AG04450 (cell line): ENCODE results near the gene PCCB. TPM values are rescaled to one million over a fixed set of nuclear protein-coding genes. Genes with fewer than 3 reads are reported as not detected.
A peak's percentile ranks its signal among the peaks of the same experiment; 100 is the strongest.

Source experiments
- CTCF ChIA-PET: fragments of 300-600, 350-600 bp; formaldehyde crosslinking; extraction: SDS; loops from one replicate; lab custom pipeline; 2022; ENCODE audit warnings: antibody characterized with exemption, inconsistent platforms; lab: Charles Lee
- POLR2A ChIA-PET: fragments of 350-600 bp; formaldehyde crosslinking; extraction: SDS; loops from one replicate; lab custom pipeline; 2021; ENCODE audit warnings: antibody characterized with exemption, inconsistent platforms; lab: Yijun Ruan, JAX
- DNase-seq: peaks from one replicate; pipeline ENCODE4 v3.0.0-alpha.2; 2011; ENCODE audit warnings: low read depth, low spot score
- H3K27ac ChIP-seq: one replicate; pipeline ENCODE4 v1.5.1; 2012; ENCODE audit warnings: low read depth, low read length, control low read depth
- H3K27me3 ChIP-seq: one replicate; pipeline ENCODE4 v1.6.0; 2012; ENCODE audit warnings: low read length; ENCODE audit not compliant: control insufficient read depth, insufficient read depth
- H3K4me3 ChIP-seq: 2 replicates; pipeline ENCODE4 v1.5.1; 2011; ENCODE audit warnings: mild to moderate bottlenecking, low read depth, low read length, control low read depth
- H3K9me3 ChIP-seq: 2 replicates; pipeline ENCODE4 v1.5.1; 2012; ENCODE audit warnings: low read length; ENCODE audit not compliant: control insufficient read depth, insufficient read depth
- CTCF ChIP-seq: IDR thresholded peaks from 2 replicates; pipeline ENCODE4 v1.5.1; 2011; ENCODE audit warnings: low read depth, low read length, control low read depth, inconsistent platforms
- polyA plus RNA-seq: library from polyadenylated mRNA; depleted of rRNA; stranded (reverse); fragments of >200 nt; gene quantifications from 2 replicates; pipeline ENCODE4 v1.2.3, GENCODE V29; 2011

Gene PCCB
- polyA plus RNA-seq, 1 experiment = 67.7 TPM

DNA sequence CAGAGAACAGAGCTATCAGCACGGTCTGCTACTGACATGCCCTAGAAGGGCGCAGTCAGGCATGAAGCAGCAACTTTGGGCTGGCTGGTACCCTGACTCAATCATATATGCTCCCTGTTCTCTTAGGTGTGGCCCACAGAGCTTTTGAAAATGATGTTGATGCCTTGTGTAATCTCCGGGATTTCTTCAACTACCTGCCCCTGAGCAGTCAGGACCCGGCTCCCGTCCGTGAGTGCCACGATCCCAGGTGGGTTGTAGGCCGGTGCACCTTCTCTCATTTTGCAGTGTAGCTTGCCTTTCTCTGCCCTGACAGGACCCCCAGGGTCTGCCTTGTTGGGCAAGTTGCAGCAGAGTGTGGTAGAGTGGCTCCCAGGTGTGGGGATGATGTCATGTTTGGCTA, 47.7 kb downstream of the PCCB start:
- no peak for DNase-seq
- no peak for TF ChIP-seq CTCF
- Histone ChIP-seq H3K27ac (no peak overlapping the region), H3K4me3 (no peak overlapping the region), H3K9me3 (no peaks in the 10 kb centered on the region), H3K27me3 (no peaks in the 10 kb centered on the region)
- ChIA-PET CTCF (interaction anchor here (1.4 kb wide), 1 partner anchor 455 kb away, joined by 5 read pairs; the partner anchor contains the start of gene STAG1), POLR2A (no interaction called here)

- no peaks in the 10 kb centered on the region for H3K9me3 ChIP-seq
- no peak overlapping the region for H3K4me3 ChIP-seq
- CTCF ChIA-PET = no interaction called here
- H3K27me3 ChIP-seq = no peaks in the 10 kb centered on the region
- POLR2A ChIA-PET = no interaction called here
- no peak for TF ChIP-seq CTCF
- no peak for DNase-seq
- H3K27ac ChIP-seq = no peak overlapping the region
Observed at GRCh38 chr3:136300444-136300843, 50.3 kb downstream of the PCCB start.

DNA sequence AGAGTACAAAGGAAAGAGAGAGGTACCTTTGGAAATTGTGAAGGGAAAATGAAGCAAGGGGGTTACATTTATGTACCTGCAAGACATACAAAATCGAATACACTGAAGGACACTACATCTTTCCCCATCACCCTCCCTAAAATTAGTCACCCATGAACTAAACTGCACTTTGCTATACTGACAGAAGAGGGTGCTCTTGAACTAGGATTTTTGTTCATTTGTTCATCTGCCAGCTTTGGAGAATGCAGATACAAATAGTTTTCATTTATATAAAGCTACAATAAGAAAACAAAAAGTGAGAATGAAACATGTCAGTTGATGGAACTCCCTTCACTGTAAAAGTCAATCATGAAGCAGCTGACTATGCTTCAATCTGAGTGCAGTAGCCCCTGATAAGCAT, 55.7 kb downstream of the PCCB start:
- POLR2A ChIA-PET = interaction anchor here (0.6 to 1.9 kb wide), 4 partner anchors 44 to 708 kb away, joined by 5 to 17 read pairs (median 6); partner anchors contain the start of gene STAG1
- peak; percentile 72 for TF ChIP-seq CTCF

DNA sequence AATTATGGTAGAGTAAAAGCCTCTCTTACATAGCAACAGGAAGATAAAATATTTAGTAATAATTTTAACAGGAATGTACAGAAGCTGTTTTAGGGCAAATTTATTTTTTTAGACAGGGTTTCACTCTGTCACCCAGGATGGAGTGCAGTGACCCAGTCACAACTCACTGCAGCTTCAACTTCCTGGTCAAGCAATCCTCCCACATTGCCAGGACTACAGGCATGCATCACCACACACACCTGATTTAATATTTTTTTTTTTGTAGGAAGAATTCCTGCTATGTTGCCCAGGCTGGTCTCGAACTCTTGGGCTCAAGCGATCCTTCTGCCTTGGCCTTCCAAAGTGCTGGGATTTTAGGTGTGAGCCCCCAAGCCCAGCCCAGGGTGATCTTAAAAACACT, 61.1 kb downstream of the PCCB start:
- DNase-seq = no peak
- ChIA-PET CTCF (interaction anchor here (0.8 to 2.7 kb wide), 2 partner anchors 441 to 703 kb away, joined by 3 to 13 read pairs; partner anchors contain the start of gene STAG1), POLR2A (no interaction called here)
- Histone ChIP-seq H3K4me3 (no peak overlapping the region), H3K27ac (no peak overlapping the region), H3K9me3 (no peaks in the 10 kb centered on the region), H3K27me3 (no peaks in the 10 kb centered on the region)
- no peak for TF ChIP-seq CTCF

More for the DNA sequence above, 55.7 kb downstream of the PCCB start:
- CTCF ChIA-PET = interaction anchor here (0.6 to 6.1 kb wide), 53 partner anchors 9 to 727 kb away, joined by 3 to 99 read pairs (median 4); partner anchors contain the start of genes NCK1 and STAG1
- no peak overlapping the region for H3K27ac ChIP-seq
- no peaks in the 10 kb centered on the region for H3K9me3 ChIP-seq
- no peak overlapping the region for H3K4me3 ChIP-seq
- DNase-seq = peak; percentile 43
- H3K27me3 ChIP-seq = no peaks in the 10 kb centered on the region

DNA sequence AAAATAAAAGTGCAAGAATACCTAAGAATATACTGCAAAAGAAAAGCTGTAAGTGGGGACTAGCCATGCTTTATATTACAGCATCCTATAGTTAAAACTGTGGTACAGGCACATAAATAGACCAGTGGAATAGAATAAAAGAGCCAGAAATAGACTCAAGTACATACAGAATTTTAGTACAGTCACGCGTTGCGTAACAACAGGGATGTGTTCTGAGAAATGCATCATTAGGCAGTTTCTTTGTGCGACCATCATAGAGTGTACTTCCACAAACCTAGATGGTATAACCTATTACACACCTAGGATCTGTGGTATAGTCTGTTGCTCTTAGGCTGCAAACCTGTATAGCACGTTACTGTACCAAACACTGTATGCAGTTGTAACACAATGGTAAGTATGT, 61.8 kb downstream of the PCCB start:
- CTCF ChIA-PET = interaction anchor here (2.7 kb wide), 1 partner anchor 441 kb away, joined by 13 read pairs; the partner anchor contains the start of gene STAG1
- no peaks in the 10 kb centered on the region for H3K9me3 ChIP-seq
- POLR2A ChIA-PET = no interaction called here

More for the DNA sequence above, 61.8 kb downstream of the PCCB start:
- Histone ChIP-seq H3K4me3 (no peak overlapping the region), H3K27ac (no peak overlapping the region), H3K27me3 (no peaks in the 10 kb centered on the region)
- TF ChIP-seq CTCF = no peak
- DNase-seq = no peak
